DLD1 (cell line): Measurements from ENCODE around the gene VRK3.

Source experiments
- in situ Hi-C: cut with HindIII; loops from 2 replicates; pipeline ENCODE4 v1.10.0; 2017; ENCODE audit warnings: low sequenced_read_pairs

The VRK3 gene

DNA sequence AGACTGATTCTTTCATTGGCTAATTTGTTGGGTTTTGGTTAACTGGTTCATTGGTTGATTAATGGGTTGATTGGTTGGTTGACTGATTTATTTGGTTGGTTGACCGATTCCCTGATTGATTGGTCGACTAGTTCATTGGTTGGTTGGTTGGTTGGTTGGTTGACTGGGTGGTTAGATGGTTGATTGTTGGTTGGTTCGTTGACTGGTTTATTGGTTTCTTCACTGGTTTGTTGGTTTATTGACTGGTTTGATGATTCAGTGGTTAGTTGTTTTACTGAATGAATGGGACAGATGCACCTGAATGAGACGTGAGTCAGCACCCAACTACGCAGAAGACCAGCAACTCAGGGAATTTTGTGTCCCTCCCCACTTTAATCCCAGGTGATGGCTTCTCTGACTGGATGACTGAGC is 93.1 kb downstream of the VRK3 start:
- in situ Hi-C loops = no loop called here

DNA sequence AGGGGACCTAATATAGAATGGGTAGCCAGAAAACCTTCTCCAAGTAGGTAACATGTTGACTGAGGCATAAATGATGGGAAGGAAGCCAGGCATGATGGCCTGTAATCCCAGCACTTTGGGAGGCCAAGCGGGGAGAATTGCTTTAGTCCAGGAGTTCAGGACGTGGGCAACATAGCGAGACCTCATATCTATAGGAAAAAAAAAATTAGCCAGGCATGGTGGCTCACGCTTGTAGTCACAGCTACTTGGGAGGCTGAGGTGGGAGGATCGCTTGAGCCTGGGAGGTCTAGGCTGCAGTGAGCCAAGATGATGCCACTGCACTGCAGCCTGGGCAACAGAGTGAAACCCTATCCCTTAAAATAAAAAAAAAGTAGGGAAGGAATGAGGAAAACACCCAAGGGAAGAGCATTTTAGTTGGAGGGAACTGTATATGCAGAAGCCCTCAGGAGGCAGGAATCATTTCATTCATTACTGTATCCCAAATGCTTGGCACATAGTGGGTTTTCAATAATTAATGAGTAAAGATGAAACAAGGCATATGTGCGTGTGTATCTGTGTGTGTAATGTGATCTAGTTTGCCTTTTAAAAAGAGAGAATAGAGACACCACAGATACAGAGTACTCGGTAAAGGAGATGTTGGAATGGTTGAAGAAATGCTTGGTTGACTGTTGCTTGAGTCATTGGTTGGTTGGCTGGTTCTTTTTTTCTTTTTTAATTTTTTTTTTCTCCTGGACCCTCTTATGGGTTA is 93.7 kb downstream of the VRK3 start:
- in situ Hi-C loops = no loop called here

DNA sequence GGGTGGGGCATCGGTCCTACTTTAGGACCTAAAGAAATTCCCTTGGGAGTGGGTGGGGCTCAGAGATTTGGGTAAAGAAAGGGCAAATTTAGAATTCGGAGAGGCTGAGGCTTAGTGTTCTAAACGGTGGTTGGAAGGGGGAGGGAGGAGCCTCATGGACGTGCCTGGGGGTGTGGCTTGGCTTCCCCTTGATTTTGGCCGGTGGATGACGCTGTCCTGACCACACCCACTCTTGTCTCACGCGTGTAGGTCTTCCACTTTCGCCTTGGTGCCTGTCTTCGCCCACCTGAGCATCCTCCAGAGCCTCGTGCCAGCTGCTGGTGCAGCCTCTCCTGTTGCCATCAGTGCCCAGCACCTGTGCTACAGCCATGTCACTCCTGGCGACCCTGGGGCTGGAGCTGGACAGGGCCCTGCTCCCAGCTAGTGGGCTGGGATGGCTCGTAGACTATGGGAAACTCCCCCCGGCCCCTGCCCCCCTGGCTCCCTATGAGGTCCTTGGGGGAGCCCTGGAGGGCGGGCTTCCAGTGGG is 94.6 kb downstream of the VRK3 start:
- in situ Hi-C loops = no loop called here

DNA sequence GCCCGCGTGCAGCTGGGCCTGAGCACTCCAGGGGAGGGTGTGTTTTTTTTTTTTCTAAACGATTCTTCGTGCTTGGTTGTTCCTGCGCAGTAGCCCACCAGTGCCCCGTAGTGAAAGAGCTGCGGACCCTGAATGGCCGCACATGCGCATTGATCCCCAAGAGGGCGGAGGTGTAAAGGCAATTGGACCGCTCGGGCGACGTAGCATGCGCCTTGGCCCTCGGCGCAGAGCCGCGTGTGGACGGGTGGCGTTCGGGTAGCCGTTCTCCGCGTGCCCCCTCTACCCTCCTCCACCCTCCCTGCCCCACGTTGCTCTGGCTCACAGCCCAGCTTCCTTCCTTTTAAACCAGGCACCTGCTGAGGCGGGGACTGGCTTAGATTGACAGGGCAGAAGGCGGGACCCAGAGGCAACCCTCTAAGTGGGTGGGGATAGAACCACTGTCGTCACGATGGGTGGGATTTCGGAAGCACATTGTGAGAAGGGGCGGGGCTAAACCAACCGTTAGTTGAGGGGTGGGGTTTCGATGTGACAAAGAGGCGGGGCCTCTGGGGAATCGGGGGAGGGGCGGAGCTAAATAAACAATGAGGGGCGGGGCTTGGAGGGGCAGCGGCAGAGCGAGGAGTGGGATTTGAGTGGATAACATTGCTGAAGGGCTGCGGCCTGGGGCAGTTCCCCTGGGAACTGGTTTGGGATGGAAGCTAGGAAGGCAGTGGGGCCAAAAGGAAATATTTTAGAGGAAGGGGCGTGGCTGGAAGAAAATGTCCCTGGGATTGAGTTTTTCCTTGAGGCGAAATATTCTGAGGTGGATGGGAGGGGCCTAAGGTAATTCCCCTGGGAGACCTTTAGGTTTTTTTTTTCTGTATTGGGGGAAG is 95.3 kb downstream of the VRK3 start:
- in situ Hi-C loops = no loop called here

DNA sequence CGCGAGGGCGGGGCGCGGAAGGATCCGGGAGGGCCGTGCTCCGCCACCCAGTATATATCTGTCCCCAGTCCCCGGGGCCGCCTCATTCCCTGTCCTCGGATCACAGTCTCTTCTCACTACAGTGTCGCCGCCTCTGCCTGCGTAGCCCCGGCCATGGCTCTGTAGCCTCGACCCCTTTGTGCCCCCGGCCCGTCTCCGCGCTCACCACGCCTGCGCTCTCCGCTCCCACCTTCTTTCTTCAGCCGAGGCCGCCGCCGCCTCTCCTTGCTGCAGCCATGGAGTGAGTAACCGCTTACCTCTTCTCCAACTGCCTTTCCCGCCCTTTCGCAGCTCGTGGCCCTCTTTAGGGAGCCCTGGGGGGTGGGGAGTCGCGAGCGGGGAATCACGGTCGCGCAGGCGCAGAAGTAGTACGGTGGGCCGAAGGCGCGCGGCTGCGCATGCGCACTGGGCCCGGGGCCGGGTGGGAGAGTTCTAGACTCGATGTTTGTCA is 96.0 kb downstream of the VRK3 start, which contains the start of the genes ATF5 and NUP62:
Gene ATF5 (plus strand): TSS at position 85 of the 490 bp plus-strand sequence. CDS start 1,646 bp downstream, outside the sequence.
Gene NUP62 (minus strand): TSS at position 384 of the 490 bp plus-strand sequence. CDS start 19,697 bp downstream, outside the sequence.
- in situ Hi-C loops = no loop called here

DNA sequence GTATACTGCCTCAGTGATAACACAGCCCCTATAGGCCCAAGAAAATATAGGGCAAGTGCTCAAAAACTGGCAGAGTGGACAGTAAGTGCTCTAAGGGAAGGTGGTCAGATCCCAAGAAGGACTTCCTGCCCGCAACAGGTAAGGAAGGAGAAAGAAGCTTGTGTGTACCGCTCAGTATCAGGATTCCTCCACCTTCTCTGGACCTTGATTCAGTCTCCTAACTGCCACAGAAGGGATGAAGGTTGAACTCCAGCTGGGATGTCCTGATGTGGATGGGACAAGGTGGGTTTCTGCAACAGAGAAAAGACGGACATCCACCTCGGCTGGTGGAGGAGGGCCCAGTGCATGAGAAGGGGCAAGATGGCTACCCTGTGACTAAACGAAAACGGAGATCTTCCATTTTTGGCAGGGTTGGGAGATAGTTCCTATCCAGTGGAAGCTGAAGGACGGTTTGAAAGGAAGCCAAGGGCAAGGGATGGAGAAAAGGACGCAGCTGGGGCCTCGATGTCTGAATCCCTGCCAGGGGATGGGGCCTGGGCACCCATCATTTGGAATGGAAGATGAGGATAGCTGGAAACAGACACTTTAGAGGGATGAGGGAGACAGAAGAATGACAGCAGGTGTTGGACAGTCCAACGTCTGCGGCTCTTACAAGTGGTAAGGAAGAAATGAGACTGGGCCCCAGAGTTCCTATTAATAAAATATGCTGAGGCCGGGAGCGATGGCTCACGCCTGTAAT is 97.5 kb downstream of the VRK3 start:
- in situ Hi-C loops = no loop called here

DNA sequence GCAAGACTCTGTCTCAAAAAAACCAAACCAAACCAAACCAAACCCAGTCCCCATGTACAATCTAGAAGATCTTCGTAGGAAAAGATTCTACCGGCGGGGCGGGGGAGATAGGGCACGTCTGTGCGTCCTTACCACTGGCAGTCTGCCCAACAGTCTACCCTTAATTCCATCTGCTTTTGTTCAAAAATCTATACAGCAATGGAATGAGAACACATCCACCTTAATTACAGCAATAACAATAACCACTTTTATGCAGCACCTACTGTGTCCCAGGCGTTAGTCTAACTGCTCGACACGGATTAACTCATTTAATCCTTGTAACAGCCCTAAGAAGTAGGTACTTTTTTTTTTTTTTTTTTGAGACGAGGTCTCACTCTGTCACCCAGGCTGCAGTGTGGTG is 98.7 kb downstream of the VRK3 start:
- in situ Hi-C loops = no loop called here
